Iris pigment epithelial cell (primary cell): ENCODE results near the gene ELF1.
"Not testable (repeated sequence)": the region's sequence is repeated elsewhere in the genome, so short reads cannot be mapped to it uniquely, and the experiment has no call there.

Experiments
- DNase-seq: peaks from one replicate; pipeline ENCODE4 v3.0.0-alpha.2; 2011; ENCODE audit warnings: low read depth

The ELF1 gene

GRCh38 chr13:40982772-40983171 lies 36.3 kb downstream of the ELF1 start:
- peak; percentile 84 for DNase-seq

- DNase-seq = no peak
Observed at GRCh38 chr13:40981949-40982348, 37.2 kb downstream of the ELF1 start.

GRCh38 chr13:40981361-40981760 lies 37.8 kb downstream of the ELF1 start:
- DNase-seq = peak; percentile 30

GRCh38 chr13:40980461-40980860 lies 38.7 kb downstream of the ELF1 start:
- no peak for DNase-seq

GRCh38 chr13:40979232-40979631 lies 39.9 kb downstream of the ELF1 start:
- DNase-seq = no peak

- not testable (repeated sequence) for DNase-seq
Observed at GRCh38 chr13:40978109-40978508, 41.0 kb downstream of the ELF1 start.

- DNase-seq = no peak
Observed at GRCh38 chr13:40975441-40975840, 43.7 kb downstream of the ELF1 start.

GRCh38 chr13:40974460-40975407 lies 44.4 kb downstream of the ELF1 start:
- DNase-seq = peak; percentile 82

- no peak for DNase-seq
Observed at GRCh38 chr13:40973409-40973808, 45.7 kb downstream of the ELF1 start.

GRCh38 chr13:40971321-40971720 lies 47.8 kb downstream of the ELF1 start:
- DNase-seq = no peak

GRCh38 chr13:40970803-40971202 lies 48.3 kb downstream of the ELF1 start:
- DNase-seq = no peak

GRCh38 chr13:40969169-40969901 lies 49.8 kb downstream of the ELF1 start:
- no peak for DNase-seq

GRCh38 chr13:40968416-40969000 lies 50.6 kb downstream of the ELF1 start:
- no peak for DNase-seq

GRCh38 chr13:40966298-40966697 lies 52.8 kb downstream of the ELF1 start:
- no peak for DNase-seq

- peak; percentile 63 for DNase-seq
Observed at GRCh38 chr13:40963927-40964326, 55.2 kb downstream of the ELF1 start.

- DNase-seq = no peak
Observed at GRCh38 chr13:40961826-40962225, 57.3 kb downstream of the ELF1 start.

- no peak for DNase-seq
Observed at GRCh38 chr13:40961214-40961613, 57.9 kb downstream of the ELF1 start.

GRCh38 chr13:40960716-40961115 lies 58.4 kb downstream of the ELF1 start:
- DNase-seq = no peak

- DNase-seq = no peak
Observed at GRCh38 chr13:40958655-40959054, 60.5 kb downstream of the ELF1 start.

- DNase-seq = no peak
Observed at GRCh38 chr13:40946485-40946884, 72.6 kb downstream of the ELF1 start.

- DNase-seq = no peak
Observed at GRCh38 chr13:40943073-40943472, 76.0 kb downstream of the ELF1 start.

GRCh38 chr13:40941581-40941980 lies 77.5 kb downstream of the ELF1 start:
- DNase-seq = no peak

- peak; percentile 17 for DNase-seq
Observed at GRCh38 chr13:40940841-40941240, 78.3 kb downstream of the ELF1 start.
